CD4-positive, alpha-beta T cell treated with Interleukin-6 for 4 hours (primary cell): ENCODE measurements around the gene OR2T4.

ENCODE experiments used
- DNase-seq: peaks from one replicate; pipeline ENCODE4 v3.0.0-alpha.2; 2020; ENCODE audit warnings: mixed read lengths

Gene OR2T4

DNA sequence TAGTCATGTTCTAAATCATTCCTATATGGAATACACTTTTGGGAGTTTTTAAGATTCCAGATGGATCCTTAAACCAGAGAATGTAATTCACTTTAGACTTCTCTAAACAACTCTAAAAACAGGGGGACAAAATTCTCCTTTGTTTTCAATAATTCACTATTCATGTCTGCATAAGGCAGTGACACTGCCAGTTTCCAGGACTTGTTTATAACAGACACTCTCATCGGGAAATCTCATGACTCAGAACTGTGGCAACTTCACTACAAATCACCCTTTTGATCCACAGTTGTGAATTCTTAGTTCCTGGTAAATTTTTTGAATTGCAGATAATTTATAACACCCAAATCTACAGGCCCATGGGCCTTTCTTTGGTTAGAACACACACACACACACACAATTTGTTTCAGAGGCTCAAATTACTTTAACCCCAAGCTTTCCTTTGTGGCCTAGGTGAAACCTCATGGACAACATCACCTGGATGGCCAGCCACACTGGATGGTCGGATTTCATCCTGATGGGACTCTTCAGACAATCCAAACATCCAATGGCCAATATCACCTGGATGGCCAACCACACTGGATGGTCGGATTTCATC lies at the start of gene OR2T4:
Gene OR2T4, plus strand, starts transcription at position 545 of the 595 bp plus-strand sequence. Its CDS starts 0 bp downstream, at position 545.
- DNase-seq: no peak

- DNase-seq: no peak
Observed at GRCh38 chr1:248316796-248317195, 44.7 kb upstream of the OR2T4 start.

GRCh38 chr1:248324468-248324867 lies 37.0 kb upstream of the OR2T4 start, which contains the start of gene OR2M7:
Gene OR2M7 (minus strand): TSS chr1:248324568. CDS start chr1:248324568, 0 bp downstream.
- no peak for DNase-seq

- no peak for DNase-seq
Observed at GRCh38 chr1:248343451-248343850, 18.0 kb upstream of the OR2T4 start.

GRCh38 chr1:248348475-248348874 lies 13.0 kb upstream of the OR2T4 start, which contains the start of gene OR14C36:
Gene OR14C36 (plus strand): TSS chr1:248348775. CDS start chr1:248348775, 0 bp downstream.
- no peak for DNase-seq

- no peak for DNase-seq
Observed at GRCh38 chr1:248359415-248359814, 2.0 kb upstream of the OR2T4 start.

GRCh38 chr1:248366609-248367008 lies 5.1 kb downstream of the OR2T4 start:
- no peak for DNase-seq

DNA sequence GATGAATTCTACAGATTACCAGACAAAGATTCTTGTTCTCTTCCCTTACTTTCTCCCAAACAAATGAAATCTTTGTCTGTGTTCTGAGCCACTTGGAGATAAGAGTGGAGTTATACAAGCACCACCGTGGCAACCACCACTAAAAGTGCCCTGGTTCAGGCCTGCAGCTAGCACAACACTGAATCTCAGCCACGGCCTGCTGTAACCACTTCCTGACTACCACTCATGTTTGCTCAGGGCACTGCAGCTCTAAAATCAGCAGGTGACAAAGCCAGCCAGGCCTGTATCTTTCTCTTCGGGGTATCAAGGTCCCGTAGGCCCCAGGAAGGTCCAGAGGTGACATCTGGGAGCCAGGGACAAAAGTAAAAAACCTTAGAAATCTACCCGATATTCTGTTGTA lies 10.9 kb downstream of the OR2T4 start:
- no peak for DNase-seq

- DNase-seq: no peak
Observed at GRCh38 chr1:248373761-248374160, 12.3 kb downstream of the OR2T4 start.

GRCh38 chr1:248375446-248375845 lies 14.0 kb downstream of the OR2T4 start, which contains the start of gene OR2T6:
Gene OR2T6 (plus strand): TSS chr1:248375746. CDS start chr1:248387609, 11,863 bp downstream.
- DNase-seq: no peak

DNA sequence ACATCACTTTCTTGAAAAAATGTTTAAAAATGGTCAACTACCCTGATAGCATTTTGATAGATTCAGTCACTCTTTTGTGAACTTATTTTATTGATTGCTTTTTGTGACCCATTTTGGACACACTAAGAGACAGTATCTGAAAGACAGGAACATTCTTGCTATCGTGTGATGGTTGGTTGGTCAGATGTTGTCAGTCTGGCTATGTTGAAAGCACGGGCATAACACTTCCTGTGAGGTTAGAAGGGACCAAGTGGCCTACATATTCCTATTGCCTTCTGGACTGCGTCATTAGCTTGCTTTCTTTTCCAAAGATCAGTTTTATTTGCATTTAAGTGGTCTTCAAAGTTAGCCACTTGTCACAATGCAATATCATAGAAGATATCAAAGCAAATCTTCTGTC lies 15.5 kb downstream of the OR2T4 start:
- DNase-seq: no peak

DNA sequence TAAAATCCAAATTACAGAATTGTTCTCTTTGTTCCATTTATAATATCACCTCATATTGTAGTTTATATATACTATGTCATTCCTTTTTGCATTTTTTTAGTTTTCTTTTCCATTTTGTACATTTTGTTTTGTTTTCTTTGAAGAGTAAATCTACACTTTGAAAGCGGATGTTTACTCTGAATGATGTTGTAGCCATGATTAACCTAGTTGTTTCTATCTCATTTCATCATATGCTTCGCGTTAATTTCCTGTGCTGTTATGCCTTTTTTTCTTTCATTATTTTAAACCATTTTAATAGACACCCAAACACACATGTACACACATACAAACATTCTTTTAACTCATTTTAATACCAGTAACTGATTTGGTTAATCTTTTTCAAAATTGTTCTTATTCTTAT lies 19.4 kb downstream of the OR2T4 start:
- no peak for DNase-seq

- DNase-seq: no peak
Observed at GRCh38 chr1:248388426-248388825, 27.0 kb downstream of the OR2T4 start.

DNA sequence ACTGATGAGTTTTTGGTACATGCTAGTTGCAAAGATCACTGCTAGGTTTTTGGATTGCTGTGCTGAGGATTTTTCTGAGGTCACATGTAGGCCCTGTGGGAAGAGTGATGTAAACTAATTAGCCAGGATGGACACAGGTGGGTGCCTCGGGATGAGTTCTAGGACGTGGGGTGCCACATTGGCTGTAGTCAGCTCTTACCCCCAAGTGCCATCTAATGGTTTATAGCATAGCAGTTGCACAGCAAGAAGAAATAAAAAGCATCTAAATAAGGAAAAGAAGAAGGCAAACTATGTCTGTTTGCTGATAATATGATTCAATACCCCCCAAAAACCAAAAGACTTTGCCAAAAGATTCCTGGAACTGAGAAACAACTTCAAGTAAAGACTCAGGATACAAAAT lies 31.6 kb downstream of the OR2T4 start:
- no peak for DNase-seq

- DNase-seq: no peak
Observed at GRCh38 chr1:248402748-248403147, 41.3 kb downstream of the OR2T4 start, which contains the start of gene OR2T1. Gene OR2T1 (plus strand): TSS chr1:248403048. CDS start chr1:248406148, 3,100 bp downstream.

DNA sequence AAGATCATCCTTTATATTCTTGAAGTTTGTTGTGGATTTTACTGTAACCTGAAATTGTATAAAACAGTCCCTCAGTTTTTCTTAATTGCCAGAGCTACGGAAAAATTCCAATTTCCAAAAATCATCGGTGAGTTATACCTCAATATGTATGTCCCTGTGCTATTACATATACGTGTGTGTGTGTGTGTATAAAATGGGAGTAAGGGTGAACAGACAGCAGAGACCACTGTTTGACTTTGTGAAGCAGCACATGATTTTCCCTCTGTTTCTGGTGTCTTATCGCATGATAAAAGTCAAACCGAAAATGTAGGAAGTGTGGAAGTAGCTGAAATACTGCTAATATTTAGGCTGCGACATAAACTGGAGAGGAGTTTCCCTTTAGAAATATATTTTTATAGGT lies 42.6 kb downstream of the OR2T4 start:
- no peak for DNase-seq

GRCh38 chr1:248406721-248407692 lies 45.5 kb downstream of the OR2T4 start:
- DNase-seq: no peak
